Stomach smooth muscle (tissue), 2 donors: ENCODE results near the gene STUM.
A peak's percentile ranks its signal among the peaks of the same experiment; 100 is the strongest.

Experiments
- H3K27ac ChIP-seq: one replicate; pipeline ENCODE4 v1.7.0; 2013; ENCODE audit warnings: mild to moderate bottlenecking, low read length, inconsistent platforms
- H3K27me3 ChIP-seq, 2 donors: one replicate each; pipeline ENCODE4 v1.7.0; 2013; ENCODE audit warnings: low read length in 2 of 2; ENCODE audit not compliant: insufficient read depth in 2 of 2, control insufficient read depth in 1 of 2
- H3K36me3 ChIP-seq, 2 donors: one replicate each; pipeline ENCODE4 v1.7.0; 2013; ENCODE audit warnings: low read length in 2 of 2; ENCODE audit not compliant: control insufficient read depth in 2 of 2, insufficient read depth in 2 of 2
- H3K4me1 ChIP-seq: one replicate; pipeline ENCODE4 v1.7.0; 2013; ENCODE audit warnings: low read length; ENCODE audit not compliant: control insufficient read depth, insufficient read depth
- H3K4me3 ChIP-seq, 2 donors: one replicate each; pipeline ENCODE4 v1.7.0; 2013; ENCODE audit warnings: low read length in 2 of 2
- H3K9ac ChIP-seq, 2 donors: one replicate each; pipeline ENCODE4 v1.7.0; 2013; ENCODE audit warnings: low read length in 2 of 2, mild to moderate bottlenecking in 1 of 2
- H3K9me3 ChIP-seq, 2 donors: one replicate each; pipeline ENCODE4 v1.7.0; 2013; ENCODE audit warnings: low read length in 2 of 2; ENCODE audit not compliant: control insufficient read depth in 2 of 2
- donor health status: healthy.
- donor health status: Pancreatic carcinoma.

STUM gene

GRCh38 chr1:226534098-226534497 lies 14.5 kb upstream of the STUM start:
- Histone ChIP-seq H3K4me3 (no peak overlapping the region), H3K9me3 (no peaks in the 10 kb centered on the region), H3K27ac (no peak overlapping the region), H3K4me1 (no peaks in the 10 kb centered on the region), H3K9ac (no peak overlapping the region), H3K36me3 (no peaks in the 10 kb centered on the region), H3K27me3 (no peaks in the 10 kb centered on the region)

DNA sequence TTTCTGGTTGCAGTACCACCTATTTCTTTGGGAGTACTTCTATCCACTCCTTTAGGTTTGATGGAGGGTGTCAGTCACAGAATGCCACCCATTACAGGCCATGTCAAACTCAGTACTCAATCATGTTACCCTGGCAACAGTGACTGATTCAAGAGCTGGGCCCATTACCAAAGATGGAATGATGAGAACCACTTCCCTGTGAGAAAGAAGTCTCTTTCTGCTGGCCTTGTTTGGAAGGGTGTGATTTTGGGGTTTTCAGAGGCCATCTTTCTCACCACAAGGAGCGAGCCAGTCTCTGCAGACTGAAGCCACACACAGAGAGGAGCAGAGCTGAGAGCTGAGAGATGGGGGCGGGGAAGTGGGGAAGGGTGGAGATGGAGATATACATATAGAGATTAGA lies 13.9 kb upstream of the STUM start:
- Histone ChIP-seq H3K27me3 (no peaks in the 10 kb centered on the region), H3K27ac (no peak overlapping the region), H3K9ac (no peak overlapping the region), H3K4me3 (no peak overlapping the region), H3K9me3 (no peaks in the 10 kb centered on the region), H3K4me1 (no peaks in the 10 kb centered on the region), H3K36me3 (no peaks in the 10 kb centered on the region)

- no peak overlapping the region for H3K9ac ChIP-seq
- H3K9me3 ChIP-seq = no peaks in the 10 kb centered on the region
- no peaks in the 10 kb centered on the region for H3K4me1 ChIP-seq
These were observed 12.9 kb upstream of the STUM start for GRCh38 chr1:226535666-226536065.

DNA sequence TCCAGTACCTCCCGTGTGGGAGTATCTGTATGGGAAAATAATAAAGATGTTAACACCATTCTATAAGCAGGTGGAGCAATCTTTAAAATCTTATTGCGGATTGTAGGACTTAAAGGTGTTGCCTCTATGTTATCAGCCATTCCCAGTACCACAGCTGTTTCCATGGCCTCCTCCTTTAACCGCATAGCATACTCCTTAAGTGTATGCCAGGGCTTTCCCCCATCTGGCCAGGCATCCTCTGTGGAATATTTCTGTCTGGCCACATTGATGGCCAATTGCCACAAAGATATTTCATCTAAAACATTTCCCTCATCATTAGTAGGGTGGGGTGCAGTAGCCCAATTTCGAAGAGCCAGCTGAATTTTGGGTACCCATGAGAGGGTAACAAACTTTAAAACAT lies 7.3 kb upstream of the STUM start:
- Histone ChIP-seq H3K4me1 (peaks cover 6% of the 10 kb centered on the region), H3K9ac (no peak overlapping the region), H3K36me3 (no peaks in the 10 kb centered on the region), H3K27ac (no peak overlapping the region), H3K9me3 (no peaks in the 10 kb centered on the region), H3K27me3 (no peaks in the 10 kb centered on the region), H3K4me3 (no peak overlapping the region)

More at GRCh38 chr1:226535666-226536065, 12.9 kb upstream of the STUM start:
- Histone ChIP-seq H3K4me3 (no peak overlapping the region), H3K27me3 (no peaks in the 10 kb centered on the region), H3K36me3 (no peaks in the 10 kb centered on the region), H3K27ac (no peak overlapping the region)

GRCh38 chr1:226541631-226542622 lies 6.6 kb upstream of the STUM start:
- H3K36me3 ChIP-seq = no peaks in the 10 kb centered on the region
- H3K4me1 ChIP-seq = peaks cover 6% of the 10 kb centered on the region
- H3K4me3 ChIP-seq = no peak overlapping the region
- no peak overlapping the region for H3K27ac ChIP-seq
- H3K27me3 ChIP-seq = no peaks in the 10 kb centered on the region
- H3K9ac ChIP-seq = no peak overlapping the region
- no peaks in the 10 kb centered on the region for H3K9me3 ChIP-seq

DNA sequence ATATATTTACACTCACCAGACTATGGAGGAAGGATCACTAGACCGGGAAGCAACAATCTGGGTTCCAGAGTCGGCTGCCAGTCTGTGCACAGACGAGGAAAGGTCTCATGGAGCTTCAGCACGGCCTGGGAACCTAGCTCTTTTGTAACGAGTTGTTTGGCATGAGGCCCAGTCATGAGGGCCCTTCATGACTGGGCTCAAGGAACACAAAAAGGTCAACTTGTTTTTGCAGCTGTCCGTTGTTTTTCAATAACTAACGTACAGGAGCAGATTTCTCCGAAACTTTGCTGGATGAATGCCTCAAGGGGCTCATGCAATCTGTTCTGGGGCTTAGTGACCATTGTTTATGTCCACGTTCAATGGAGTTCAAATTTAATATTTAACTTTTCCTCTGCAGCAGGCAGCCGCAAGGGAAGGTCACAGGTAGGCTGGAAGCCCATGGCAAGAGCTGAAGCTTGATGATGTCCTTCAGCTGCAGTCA lies 5.9 kb upstream of the STUM start:
- Histone ChIP-seq H3K9ac (no peak overlapping the region), H3K4me3 (no peak overlapping the region), H3K4me1 (peaks cover 8% of the 10 kb centered on the region), H3K36me3 (no peaks in the 10 kb centered on the region), H3K9me3 (no peaks in the 10 kb centered on the region), H3K27ac (no peak overlapping the region), H3K27me3 (no peaks in the 10 kb centered on the region)

DNA sequence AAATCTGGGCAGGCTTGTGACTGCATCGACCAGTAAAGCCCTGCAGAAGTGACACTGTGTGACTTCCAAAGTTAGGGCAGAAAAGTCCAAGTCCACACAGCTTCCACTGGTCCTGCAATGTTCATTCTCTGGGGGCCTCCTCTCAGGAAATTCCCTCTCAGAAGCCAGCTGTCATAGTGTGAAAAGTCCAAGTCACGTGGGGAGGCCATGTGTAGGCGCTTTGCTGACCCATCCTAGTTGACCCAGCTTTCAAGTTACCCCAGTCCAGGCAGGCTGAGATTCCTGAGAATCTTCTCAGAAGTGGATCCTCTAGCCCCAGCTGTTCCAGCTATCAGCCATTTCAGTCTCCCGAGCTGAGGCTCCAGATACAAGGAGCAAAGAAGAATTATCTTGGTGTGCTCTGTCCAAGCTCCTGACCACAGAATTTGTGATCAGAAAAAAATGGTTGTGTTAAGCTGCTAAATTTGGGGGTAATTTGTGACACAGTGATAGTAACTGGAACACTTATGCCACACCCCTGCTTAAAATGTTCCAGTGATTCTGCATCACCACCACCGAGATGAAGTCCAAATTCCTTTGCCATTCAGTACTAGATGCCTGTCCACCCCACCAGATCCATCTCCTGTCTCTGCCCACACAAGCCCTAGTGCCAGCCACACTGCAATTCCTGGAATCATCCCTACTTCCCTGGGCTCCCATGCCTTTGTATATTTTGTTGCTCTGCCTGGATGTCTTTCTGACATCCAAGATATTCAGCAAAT lies 2.5 kb upstream of the STUM start:
- H3K27me3 ChIP-seq = no peaks in the 10 kb centered on the region
- no peak overlapping the region for H3K4me3 ChIP-seq
- no peak overlapping the region for H3K9ac ChIP-seq
- H3K36me3 ChIP-seq = no peaks in the 10 kb centered on the region
- no peaks in the 10 kb centered on the region for H3K9me3 ChIP-seq
- peaks cover 37% of the 10 kb centered on the region for H3K4me1 ChIP-seq
- no peak overlapping the region for H3K27ac ChIP-seq

DNA sequence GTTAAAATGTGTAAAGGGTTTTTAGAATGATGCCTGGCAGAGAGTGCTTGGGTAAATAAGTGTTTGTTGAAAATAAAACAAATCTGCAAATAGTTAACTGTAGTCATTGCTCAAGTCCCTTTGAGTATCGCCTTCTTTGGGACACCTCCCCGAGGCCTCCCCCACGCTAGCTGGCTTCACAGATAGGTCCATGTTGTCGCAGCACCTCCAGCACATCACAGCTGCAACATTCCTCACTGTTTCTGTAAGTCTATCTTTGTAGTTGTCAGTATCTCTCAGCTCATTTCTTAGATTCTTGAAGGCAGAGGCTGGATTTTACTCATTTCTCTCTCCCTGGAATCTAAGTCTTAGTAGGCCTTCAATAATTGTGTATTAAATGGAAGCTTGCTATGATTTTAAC lies 1.6 kb upstream of the STUM start:
- no peak overlapping the region for H3K27ac ChIP-seq
- no peak overlapping the region for H3K9ac ChIP-seq
- no peak overlapping the region for H3K4me3 ChIP-seq
- H3K9me3 ChIP-seq = no peaks in the 10 kb centered on the region
- no peaks in the 10 kb centered on the region for H3K36me3 ChIP-seq
- no peaks in the 10 kb centered on the region for H3K27me3 ChIP-seq
- peaks cover 42% of the 10 kb centered on the region for H3K4me1 ChIP-seq

DNA sequence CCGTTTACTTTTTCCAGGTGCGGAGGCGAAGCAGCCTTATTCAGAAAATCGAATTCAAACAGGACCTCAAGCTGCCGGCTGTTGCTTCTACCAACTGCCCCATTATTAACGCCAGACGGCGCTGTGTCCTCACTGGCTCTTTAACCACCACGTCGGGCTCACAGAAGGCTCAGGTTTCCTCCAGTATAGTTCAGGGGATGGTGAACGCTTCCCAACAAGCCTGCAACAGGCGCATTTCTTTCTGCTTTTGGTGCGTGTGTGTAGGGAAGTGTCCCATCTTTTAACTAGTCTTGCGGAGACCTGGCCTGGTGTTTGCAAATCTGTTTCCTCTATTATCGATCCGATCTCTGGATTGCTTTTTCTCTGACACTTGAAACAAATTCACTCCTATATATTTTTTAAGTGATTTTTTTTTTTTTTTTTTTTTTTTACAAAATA lies 791 bp upstream of the STUM start:
- H3K9ac ChIP-seq = no peak overlapping the region
- no peaks in the 10 kb centered on the region for H3K9me3 ChIP-seq
- H3K4me3 ChIP-seq = peak overlapping the region in 1 of 2 donors; percentile 66
- H3K4me1 ChIP-seq = peaks cover 38% of the 10 kb centered on the region
- H3K36me3 ChIP-seq = no peaks in the 10 kb centered on the region
- H3K27me3 ChIP-seq = no peaks in the 10 kb centered on the region
- H3K27ac ChIP-seq = no peak overlapping the region

DNA sequence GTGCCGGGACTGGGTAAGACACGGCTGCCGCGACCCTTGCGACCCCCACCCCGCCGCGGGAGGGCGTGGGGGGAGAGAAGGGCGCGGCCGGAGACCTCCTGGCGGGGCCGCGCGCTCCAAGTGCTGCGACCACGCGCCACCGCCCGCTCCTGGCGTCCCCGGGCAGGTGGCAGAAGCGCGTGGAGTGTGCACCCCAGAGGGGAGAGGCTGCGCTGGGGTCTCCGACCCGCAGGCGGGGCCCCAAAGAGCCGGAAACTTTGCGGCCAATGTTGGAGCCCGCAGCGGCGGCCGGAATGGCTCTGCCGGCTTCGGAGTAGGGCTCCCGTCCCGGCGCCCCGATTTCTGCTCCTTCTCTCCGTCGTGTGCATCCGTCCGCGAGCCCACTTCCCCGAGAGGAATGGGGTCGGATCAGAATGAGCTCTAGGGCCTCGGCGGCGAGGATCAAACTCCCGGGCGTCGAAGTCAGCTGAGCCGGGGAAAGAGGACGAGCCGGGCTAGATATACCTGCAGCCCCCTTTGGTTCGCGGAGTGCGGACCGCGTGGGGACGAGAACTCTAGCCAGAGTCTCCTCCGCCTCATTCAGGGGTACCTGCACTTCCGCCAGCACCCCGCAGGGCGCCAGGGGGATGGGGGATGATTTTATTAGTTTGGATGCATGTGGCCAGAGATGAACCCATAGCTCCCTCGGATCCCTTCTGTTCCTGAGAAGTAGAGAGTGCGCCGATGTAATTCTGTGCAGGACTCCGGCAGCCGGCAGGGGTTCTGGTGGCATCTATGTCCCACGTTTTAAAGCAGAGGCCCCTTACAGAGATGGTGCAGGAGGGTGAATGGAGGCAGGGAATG lies 751 bp downstream of the STUM start:
- peak overlapping the region; percentile 31 for H3K27ac ChIP-seq
- H3K4me1 ChIP-seq = peaks cover 38% of the 10 kb centered on the region
- peak overlapping the region; percentile 69 to 79 for H3K4me3 ChIP-seq
- H3K27me3 ChIP-seq = no peaks in the 10 kb centered on the region
- H3K9me3 ChIP-seq = no peaks in the 10 kb centered on the region
- H3K36me3 ChIP-seq = no peaks in the 10 kb centered on the region
- peak overlapping the region in 1 of 2 donors; percentile 39 for H3K9ac ChIP-seq
